ENCODE results near the gene AP3D1.

AP3D1 gene

GRCh38 chr19:2122251-2122650 is 29.1 kb downstream of the AP3D1 start:
- peaks cover 18% of the 10 kb centered on the region; the same call in 1 of the 2 replicates for H4K20me1 ChIP-seq (ENCODE audit: insufficient read depth, low read length)

GRCh38 chr19:2121416-2122051 is 29.8 kb downstream of the AP3D1 start:
- Histone ChIP-seq H3K4me1 (ENCODE audit: low read length) (no peaks in the 10 kb centered on the region), H3K4me3 (ENCODE audit: low read length) (no peak overlapping the region), H3K4me2 (ENCODE audit: low read length) (no peak overlapping the region), H2AFZ (ENCODE audit: low read depth, low read length) (no peak overlapping the region), H3K9me3 (ENCODE audit: insufficient read depth, low read length) (no peaks in the 10 kb centered on the region), H3K27ac (ENCODE audit: low read length) (no peak overlapping the region), H3K27me3 (ENCODE audit: low read depth, low read length) (no peaks in the 10 kb centered on the region), H3K9ac (ENCODE audit: low read length) (no peak overlapping the region), H4K20me1 (ENCODE audit: insufficient read depth, low read length) (peaks cover 18% of the 10 kb centered on the region; the same call in 1 of the 2 replicates), H3K36me3 (replicated peaks; ENCODE audit: low read depth, low read length) (peaks cover 66% of the 10 kb centered on the region), H3K79me2 (ENCODE audit: low read length) (no peaks in the 10 kb centered on the region)
- TF ChIP-seq EZH2phosphoT487 (IDR thresholded peaks at IDR 0.05; ENCODE audit: low read depth), result no peak
- no peak for TF ChIP-seq CTCF (IDR thresholded peaks at IDR 0.05; ENCODE audit: low read depth, low read length)

More at GRCh38 chr19:2122251-2122650, 29.1 kb downstream of the AP3D1 start:
- Histone ChIP-seq H3K4me3 (ENCODE audit: low read length) (no peak overlapping the region), H3K36me3 (replicated peaks; ENCODE audit: low read depth, low read length) (peaks cover 66% of the 10 kb centered on the region), H3K9ac (ENCODE audit: low read length) (no peak overlapping the region), H3K27me3 (ENCODE audit: low read depth, low read length) (no peaks in the 10 kb centered on the region), H3K79me2 (ENCODE audit: low read length) (no peaks in the 10 kb centered on the region), H2AFZ (ENCODE audit: low read depth, low read length) (no peak overlapping the region), H3K9me3 (ENCODE audit: insufficient read depth, low read length) (no peaks in the 10 kb centered on the region), H3K4me2 (ENCODE audit: low read length) (no peak overlapping the region), H3K27ac (ENCODE audit: low read length) (no peak overlapping the region), H3K4me1 (ENCODE audit: low read length) (no peaks in the 10 kb centered on the region)
- TF ChIP-seq CTCF (IDR thresholded peaks at IDR 0.05; ENCODE audit: low read depth, low read length), result no peak
- no peak for TF ChIP-seq EZH2phosphoT487 (IDR thresholded peaks at IDR 0.05; ENCODE audit: low read depth)

GRCh38 chr19:2120821-2121220 is 30.5 kb downstream of the AP3D1 start:
- peaks cover 18% of the 10 kb centered on the region; the same call in 1 of the 2 replicates for H4K20me1 ChIP-seq (ENCODE audit: insufficient read depth, low read length)
- H2AFZ ChIP-seq (ENCODE audit: low read depth, low read length), result no peak overlapping the region
- H3K4me3 ChIP-seq (ENCODE audit: low read length), result no peak overlapping the region
- H3K27ac ChIP-seq (ENCODE audit: low read length), result no peak overlapping the region
- no peaks in the 10 kb centered on the region for H3K9me3 ChIP-seq (ENCODE audit: insufficient read depth, low read length)
- H3K9ac ChIP-seq (ENCODE audit: low read length), result no peak overlapping the region
- H3K36me3 ChIP-seq (replicated peaks; ENCODE audit: low read depth, low read length), result peaks cover 70% of the 10 kb centered on the region
- no peaks in the 10 kb centered on the region for H3K27me3 ChIP-seq (ENCODE audit: low read depth, low read length)
- TF ChIP-seq CTCF (IDR thresholded peaks at IDR 0.05; ENCODE audit: low read depth, low read length) (no peak), EZH2phosphoT487 (IDR thresholded peaks at IDR 0.05; ENCODE audit: low read depth) (no peak)
- no peaks in the 10 kb centered on the region for H3K4me1 ChIP-seq (ENCODE audit: low read length)
- H3K79me2 ChIP-seq (ENCODE audit: low read length), result no peaks in the 10 kb centered on the region
- H3K4me2 ChIP-seq (ENCODE audit: low read length), result no peak overlapping the region

GRCh38 chr19:2119921-2120785 is 31.2 kb downstream of the AP3D1 start:
- Histone ChIP-seq H3K9ac (ENCODE audit: low read length) (no peak overlapping the region), H2AFZ (ENCODE audit: low read depth, low read length) (no peak overlapping the region), H3K4me3 (ENCODE audit: low read length) (no peak overlapping the region), H3K36me3 (replicated peaks; ENCODE audit: low read depth, low read length) (peaks cover 76% of the 10 kb centered on the region), H3K27ac (ENCODE audit: low read length) (no peak overlapping the region), H3K27me3 (ENCODE audit: low read depth, low read length) (no peaks in the 10 kb centered on the region), H3K4me1 (ENCODE audit: low read length) (no peaks in the 10 kb centered on the region), H4K20me1 (ENCODE audit: insufficient read depth, low read length) (peaks cover 18% of the 10 kb centered on the region; the same call in 1 of the 2 replicates), H3K79me2 (ENCODE audit: low read length) (no peaks in the 10 kb centered on the region), H3K4me2 (ENCODE audit: low read length) (no peak overlapping the region), H3K9me3 (ENCODE audit: insufficient read depth, low read length) (no peaks in the 10 kb centered on the region)
- TF ChIP-seq CTCF (IDR thresholded peaks at IDR 0.05; ENCODE audit: low read depth, low read length) (no peak), EZH2phosphoT487 (IDR thresholded peaks at IDR 0.05; ENCODE audit: low read depth) (no peak)

Data from OCI-LY3 (cell line).